ENCODE measurements around the gene SHROOM2.

The SHROOM2 gene

DNA sequence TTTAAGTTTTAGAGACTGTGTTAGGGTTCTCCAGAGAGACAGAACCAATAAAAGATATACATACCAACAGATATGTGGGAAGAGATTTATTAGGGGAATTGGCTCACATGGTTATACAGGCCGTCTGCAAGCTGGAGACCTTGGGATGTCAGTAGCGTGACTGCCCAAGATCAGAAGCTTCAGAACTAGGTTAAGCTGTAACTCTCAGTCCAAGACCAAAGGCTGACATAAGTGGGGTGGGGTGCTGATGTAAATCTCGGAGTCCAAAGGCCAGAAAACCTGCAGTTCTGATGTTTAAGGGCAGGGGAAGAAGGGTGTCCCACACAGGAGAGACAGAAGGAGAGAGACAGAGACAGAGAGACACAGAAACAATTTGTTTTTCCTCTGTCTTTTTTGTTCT is 191.4 kb downstream of the SHROOM2 start (continued):
- TF ChIP-seq PATZ1 (CRISPR knock-in tag; IDR thresholded peaks at IDR 0.05; ENCODE audit: borderline replicate concordance) = no peak

DNA sequence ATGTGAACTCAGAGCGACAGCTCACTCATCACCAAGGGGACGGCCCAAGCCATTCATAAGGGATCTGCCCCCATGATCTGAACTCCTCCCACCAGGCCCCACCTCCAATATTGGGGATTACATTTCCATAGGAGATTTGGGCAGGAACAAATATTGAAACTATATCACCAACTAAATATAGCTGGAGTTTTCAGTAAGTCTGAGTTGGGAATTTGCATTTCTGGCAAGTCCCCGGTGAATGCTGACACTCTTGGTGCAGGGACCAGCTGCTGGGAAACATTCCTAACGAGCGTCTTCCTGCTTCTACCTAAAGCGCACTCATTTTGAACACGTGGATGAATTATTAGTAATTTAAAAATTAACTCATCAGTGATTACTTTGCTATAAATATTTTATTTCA is 194.2 kb downstream of the SHROOM2 start:
- TF ChIP-seq ARNTL (CRISPR knock-in tag; IDR thresholded peaks at IDR 0.05; ENCODE audit: borderline replicate concordance, low read depth) (no peak), ZNF8 (CRISPR knock-in tag; IDR thresholded peaks at IDR 0.05) (no peak), ESRRG (CRISPR knock-in tag; IDR thresholded peaks at IDR 0.05) (no peak), ISL1 (CRISPR knock-in tag; IDR thresholded peaks at IDR 0.05) (no peak), ZC3H10 (CRISPR knock-in tag; IDR thresholded peaks at IDR 0.05) (no peak), RARB (CRISPR knock-in tag; IDR thresholded peaks at IDR 0.05) (no peak), CSDC2 (CRISPR knock-in tag; IDR thresholded peaks at IDR 0.05) (no peak), SNAI2 (CRISPR knock-in tag; IDR thresholded peaks at IDR 0.05) (no peak)
- no peak for ATAC-seq

DNA sequence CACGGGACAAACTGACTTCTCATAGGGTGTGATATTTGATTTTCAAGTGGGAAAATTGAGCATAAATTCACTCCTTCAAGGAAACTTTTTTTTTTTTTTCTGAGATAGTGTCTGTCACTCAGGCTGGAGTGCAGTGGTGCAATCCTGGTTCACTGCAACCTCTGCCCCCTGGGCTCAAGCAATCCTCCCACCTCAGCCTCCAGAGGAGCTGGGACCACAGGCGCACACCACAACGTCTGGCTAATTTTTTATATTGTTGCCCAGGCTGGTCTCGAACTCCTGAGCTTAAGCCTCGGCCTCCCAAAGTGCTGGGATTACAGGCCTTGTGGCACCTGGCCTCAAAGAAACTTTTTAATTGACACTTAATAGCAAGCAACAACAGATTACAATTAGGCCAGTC is 194.7 kb downstream of the SHROOM2 start:
- TF ChIP-seq ZNF8 (CRISPR knock-in tag; IDR thresholded peaks at IDR 0.05) = no peak
- TF ChIP-seq, protein P1, sequence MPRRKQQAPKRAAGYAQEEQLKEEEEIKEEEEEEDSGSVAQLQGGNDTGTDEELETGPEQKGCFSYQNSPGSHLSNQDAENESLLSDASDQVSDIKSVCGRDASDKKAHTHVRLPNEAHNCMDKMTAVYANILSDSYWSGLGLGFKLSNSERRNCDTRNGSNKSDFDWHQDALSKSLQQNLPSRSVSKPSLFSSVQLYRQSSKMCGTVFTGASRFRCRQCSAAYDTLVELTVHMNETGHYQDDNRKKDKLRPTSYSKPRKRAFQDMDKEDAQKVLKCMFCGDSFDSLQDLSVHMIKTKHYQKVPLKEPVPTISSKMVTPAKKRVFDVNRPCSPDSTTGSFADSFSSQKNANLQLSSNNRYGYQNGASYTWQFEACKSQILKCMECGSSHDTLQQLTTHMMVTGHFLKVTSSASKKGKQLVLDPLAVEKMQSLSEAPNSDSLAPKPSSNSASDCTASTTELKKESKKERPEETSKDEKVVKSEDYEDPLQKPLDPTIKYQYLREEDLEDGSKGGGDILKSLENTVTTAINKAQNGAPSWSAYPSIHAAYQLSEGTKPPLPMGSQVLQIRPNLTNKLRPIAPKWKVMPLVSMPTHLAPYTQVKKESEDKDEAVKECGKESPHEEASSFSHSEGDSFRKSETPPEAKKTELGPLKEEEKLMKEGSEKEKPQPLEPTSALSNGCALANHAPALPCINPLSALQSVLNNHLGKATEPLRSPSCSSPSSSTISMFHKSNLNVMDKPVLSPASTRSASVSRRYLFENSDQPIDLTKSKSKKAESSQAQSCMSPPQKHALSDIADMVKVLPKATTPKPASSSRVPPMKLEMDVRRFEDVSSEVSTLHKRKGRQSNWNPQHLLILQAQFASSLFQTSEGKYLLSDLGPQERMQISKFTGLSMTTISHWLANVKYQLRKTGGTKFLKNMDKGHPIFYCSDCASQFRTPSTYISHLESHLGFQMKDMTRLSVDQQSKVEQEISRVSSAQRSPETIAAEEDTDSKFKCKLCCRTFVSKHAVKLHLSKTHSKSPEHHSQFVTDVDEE (CRISPR knock-in tag; IDR thresholded peaks at IDR 0.05) = no peak
- TF ChIP-seq PPARA (CRISPR knock-in tag; IDR thresholded peaks at IDR 0.05; ENCODE audit: borderline replicate concordance) = no peak
- no peak for TF ChIP-seq ZNF565 (CRISPR knock-in tag; conservative IDR thresholded peaks at IDR 0.05; ENCODE audit: low read depth)
- TF ChIP-seq ZFP3 (CRISPR knock-in tag; IDR thresholded peaks at IDR 0.05) = no peak
- no peak for TF ChIP-seq ZFP30 (CRISPR knock-in tag; IDR thresholded peaks at IDR 0.05)
- no peak for TF ChIP-seq ZC3H10 (CRISPR knock-in tag; IDR thresholded peaks at IDR 0.05)
- no peak for TF ChIP-seq OSR1 (CRISPR knock-in tag; IDR thresholded peaks at IDR 0.05)
- TF ChIP-seq, protein P2, sequence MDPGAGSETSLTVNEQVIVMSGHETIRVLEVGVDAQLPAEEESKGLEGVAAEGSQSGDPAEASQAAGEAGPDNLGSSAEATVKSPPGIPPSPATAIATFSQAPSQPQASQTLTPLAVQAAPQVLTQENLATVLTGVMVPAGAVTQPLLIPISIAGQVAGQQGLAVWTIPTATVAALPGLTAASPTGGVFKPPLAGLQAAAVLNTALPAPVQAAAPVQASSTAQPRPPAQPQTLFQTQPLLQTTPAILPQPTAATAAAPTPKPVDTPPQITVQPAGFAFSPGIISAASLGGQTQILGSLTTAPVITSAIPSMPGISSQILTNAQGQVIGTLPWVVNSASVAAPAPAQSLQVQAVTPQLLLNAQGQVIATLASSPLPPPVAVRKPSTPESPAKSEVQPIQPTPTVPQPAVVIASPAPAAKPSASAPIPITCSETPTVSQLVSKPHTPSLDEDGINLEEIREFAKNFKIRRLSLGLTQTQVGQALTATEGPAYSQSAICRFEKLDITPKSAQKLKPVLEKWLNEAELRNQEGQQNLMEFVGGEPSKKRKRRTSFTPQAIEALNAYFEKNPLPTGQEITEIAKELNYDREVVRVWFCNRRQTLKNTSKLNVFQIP (CRISPR knock-in tag; IDR thresholded peaks at IDR 0.05; ENCODE audit: borderline replicate concordance, low read depth) = no peak
- TF ChIP-seq, protein P3, sequence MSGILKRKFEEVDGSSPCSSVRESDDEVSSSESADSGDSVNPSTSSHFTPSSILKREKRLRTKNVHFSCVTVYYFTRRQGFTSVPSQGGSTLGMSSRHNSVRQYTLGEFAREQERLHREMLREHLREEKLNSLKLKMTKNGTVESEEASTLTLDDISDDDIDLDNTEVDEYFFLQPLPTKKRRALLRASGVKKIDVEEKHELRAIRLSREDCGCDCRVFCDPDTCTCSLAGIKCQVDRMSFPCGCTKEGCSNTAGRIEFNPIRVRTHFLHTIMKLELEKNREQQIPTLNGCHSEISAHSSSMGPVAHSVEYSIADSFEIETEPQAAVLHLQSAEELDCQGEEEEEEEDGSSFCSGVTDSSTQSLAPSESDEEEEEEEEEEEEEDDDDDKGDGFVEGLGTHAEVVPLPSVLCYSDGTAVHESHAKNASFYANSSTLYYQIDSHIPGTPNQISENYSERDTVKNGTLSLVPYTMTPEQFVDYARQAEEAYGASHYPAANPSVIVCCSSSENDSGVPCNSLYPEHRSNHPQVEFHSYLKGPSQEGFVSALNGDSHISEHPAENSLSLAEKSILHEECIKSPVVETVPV (CRISPR knock-in tag; IDR thresholded peaks at IDR 0.05) = no peak
- no peak for TF ChIP-seq GLIS3 (CRISPR knock-in tag; IDR thresholded peaks at IDR 0.05)
- no peak for TF ChIP-seq CSDC2 (CRISPR knock-in tag; IDR thresholded peaks at IDR 0.05)
- no peak for TF ChIP-seq TCF4 (CRISPR knock-in tag; IDR thresholded peaks at IDR 0.05; ENCODE audit: borderline replicate concordance)
- no peak for ATAC-seq

DNA sequence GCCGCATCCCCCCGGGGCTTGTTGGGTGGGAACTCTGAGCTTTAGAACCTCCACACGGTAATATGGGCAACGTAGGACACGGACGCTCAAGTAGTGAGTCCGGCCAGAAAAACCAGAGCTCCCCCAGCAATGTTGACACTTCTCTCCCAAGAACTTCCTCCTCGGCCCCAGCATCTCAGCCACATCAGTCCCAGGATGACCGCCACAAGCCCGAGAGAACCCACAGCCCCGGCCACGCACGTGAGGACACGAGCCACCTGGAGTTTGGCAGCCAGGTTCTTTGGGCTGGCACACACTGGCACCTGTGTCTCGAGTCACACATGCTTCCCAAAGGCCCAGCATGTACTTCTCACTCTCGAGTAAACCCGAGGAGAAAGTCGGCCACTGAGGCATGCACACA is 197.2 kb downstream of the SHROOM2 start:
- no peak for ATAC-seq
- TF ChIP-seq, protein P3 (CRISPR knock-in tag; IDR thresholded peaks at IDR 0.05) = no peak
- TF ChIP-seq ZNF70 (CRISPR knock-in tag; IDR thresholded peaks at IDR 0.05) (no peak), ARNTL (CRISPR knock-in tag; IDR thresholded peaks at IDR 0.05; ENCODE audit: borderline replicate concordance, low read depth) (no peak), BACH2 (CRISPR knock-in tag; IDR thresholded peaks at IDR 0.05; ENCODE audit: borderline replicate concordance) (no peak), ESRRG (CRISPR knock-in tag; IDR thresholded peaks at IDR 0.05) (no peak), ZFP30 (CRISPR knock-in tag; IDR thresholded peaks at IDR 0.05) (no peak), ZC3H10 (CRISPR knock-in tag; IDR thresholded peaks at IDR 0.05) (no peak), GLIS3 (CRISPR knock-in tag; IDR thresholded peaks at IDR 0.05) (no peak), CSDC2 (CRISPR knock-in tag; IDR thresholded peaks at IDR 0.05) (no peak)
- TF ChIP-seq, protein P1 (CRISPR knock-in tag; IDR thresholded peaks at IDR 0.05) = no peak
- TF ChIP-seq, protein P4, sequence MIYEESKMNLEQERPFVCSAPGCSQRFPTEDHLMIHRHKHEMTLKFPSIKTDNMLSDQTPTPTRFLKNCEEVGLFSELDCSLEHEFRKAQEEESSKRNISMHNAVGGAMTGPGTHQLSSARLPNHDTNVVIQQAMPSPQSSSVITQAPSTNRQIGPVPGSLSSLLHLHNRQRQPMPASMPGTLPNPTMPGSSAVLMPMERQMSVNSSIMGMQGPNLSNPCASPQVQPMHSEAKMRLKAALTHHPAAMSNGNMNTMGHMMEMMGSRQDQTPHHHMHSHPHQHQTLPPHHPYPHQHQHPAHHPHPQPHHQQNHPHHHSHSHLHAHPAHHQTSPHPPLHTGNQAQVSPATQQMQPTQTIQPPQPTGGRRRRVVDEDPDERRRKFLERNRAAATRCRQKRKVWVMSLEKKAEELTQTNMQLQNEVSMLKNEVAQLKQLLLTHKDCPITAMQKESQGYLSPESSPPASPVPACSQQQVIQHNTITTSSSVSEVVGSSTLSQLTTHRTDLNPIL (CRISPR knock-in tag; IDR thresholded peaks at IDR 0.05; ENCODE audit: low read depth) = no peak

Data from SK-N-SH treated with all-trans-retinoic acid at 6 μM for 48 hours (cell line).